ENCODE results near the gene TRHDE. TPM values are rescaled to one million over a fixed set of nuclear protein-coding genes. Genes with fewer than 3 reads are reported as not detected.

The TRHDE gene
- total and polyA plus RNA-seq, 4 donors = 0.19 to 7.5 (median 3.5) TPM

GRCh38 chr12:72288436-72288835 lies 16.3 kb downstream of the TRHDE start:
- no peak overlapping the region for H3K27ac ChIP-seq (ENCODE audit: low read depth in 1 of 2, low read length in 1 of 2)
- H3K9ac ChIP-seq (ENCODE audit: insufficient read depth in 1 of 2, low read length in 2 of 2) = no peak overlapping the region
- H3K9me3 ChIP-seq (ENCODE audit: control insufficient read depth in 4 of 4, insufficient read depth in 3 of 4, low read length in 3 of 4) = no peaks in the 10 kb centered on the region
- no peaks in the 10 kb centered on the region for H3K27me3 ChIP-seq (ENCODE audit: control insufficient read depth in 3 of 3, insufficient read depth in 3 of 3, low read length in 2 of 3)
- H3K36me3 ChIP-seq (ENCODE audit: control insufficient read depth in 4 of 4, insufficient read depth in 4 of 4, low read length in 4 of 4) = no peaks in the 10 kb centered on the region
- DNase-seq (no peak), ATAC-seq (ENCODE audit: insufficient read depth, low FRiP score) (no peak)
- H3K4me3 ChIP-seq = no peak overlapping the region
- TF ChIP-seq CTCF (IDR thresholded peaks at IDR 0.05; ENCODE audit: control extremely low read depth, extremely low read depth) = no peak
- WGBS, 2 donors = 85 to 93% methylated on average over 3 of the region's 3 CpGs
- H3K4me1 ChIP-seq (ENCODE audit: control insufficient read depth in 5 of 5, insufficient read depth in 5 of 5, low read length in 5 of 5) = no peaks in the 10 kb centered on the region

- Histone ChIP-seq H3K27ac (ENCODE audit: low read depth in 1 of 2, low read length in 1 of 2) (no peak overlapping the region), H3K36me3 (ENCODE audit: control insufficient read depth in 4 of 4, insufficient read depth in 4 of 4, low read length in 4 of 4) (no peaks in the 10 kb centered on the region), H3K9ac (ENCODE audit: insufficient read depth in 1 of 2, low read length in 2 of 2) (no peak overlapping the region), H3K9me3 (ENCODE audit: control insufficient read depth in 4 of 4, insufficient read depth in 3 of 4, low read length in 3 of 4) (peaks cover 0 to 2% (median 0%) of the 10 kb centered on the region in 4 donors), H3K4me3 (no peak overlapping the region), H3K27me3 (ENCODE audit: control insufficient read depth in 3 of 3, insufficient read depth in 3 of 3, low read length in 2 of 3) (no peaks in the 10 kb centered on the region), H3K4me1 (ENCODE audit: control insufficient read depth in 5 of 5, insufficient read depth in 5 of 5, low read length in 5 of 5) (no peaks in the 10 kb centered on the region)
- no peak for DNase-seq
- 65 to 85% methylated on average over 2 of the region's 2 CpGs for WGBS, 2 donors
- TF ChIP-seq CTCF (IDR thresholded peaks at IDR 0.05; ENCODE audit: control extremely low read depth, extremely low read depth) = no peak
- ATAC-seq (ENCODE audit: insufficient read depth, low FRiP score) = no peak
Measured at GRCh38 chr12:72288911-72289310, 16.7 kb downstream of the TRHDE start.

GRCh38 chr12:72289633-72290032 lies 17.5 kb downstream of the TRHDE start:
- peaks cover 0 to 2% (median 0%) of the 10 kb centered on the region in 4 donors for H3K9me3 ChIP-seq (ENCODE audit: control insufficient read depth in 4 of 4, insufficient read depth in 3 of 4, low read length in 3 of 4)
- TF ChIP-seq CTCF (IDR thresholded peaks at IDR 0.05; ENCODE audit: control extremely low read depth, extremely low read depth) = no peak
- H3K4me3 ChIP-seq = no peak overlapping the region
- H3K27me3 ChIP-seq (ENCODE audit: control insufficient read depth in 3 of 3, insufficient read depth in 3 of 3, low read length in 2 of 3) = no peaks in the 10 kb centered on the region
- no peak for ATAC-seq (ENCODE audit: insufficient read depth, low FRiP score)
- 92 to 96% methylated on average over 2 of the region's 2 CpGs for WGBS, 2 donors
- no peak overlapping the region for H3K9ac ChIP-seq (ENCODE audit: insufficient read depth in 1 of 2, low read length in 2 of 2)
- no peaks in the 10 kb centered on the region for H3K36me3 ChIP-seq (ENCODE audit: control insufficient read depth in 4 of 4, insufficient read depth in 4 of 4, low read length in 4 of 4)
- no peak for DNase-seq
- H3K27ac ChIP-seq (ENCODE audit: low read depth in 1 of 2, low read length in 1 of 2) = no peak overlapping the region
- H3K4me1 ChIP-seq (ENCODE audit: control insufficient read depth in 5 of 5, insufficient read depth in 5 of 5, low read length in 5 of 5) = no peaks in the 10 kb centered on the region

- WGBS, 2 donors = 92% methylated on average over 5 of the region's 5 CpGs
Measured at GRCh38 chr12:72291175-72291574, 19.0 kb downstream of the TRHDE start.

More at GRCh38 chr12:72291175-72291574, 19.0 kb downstream of the TRHDE start:
- Histone ChIP-seq H3K9me3 (ENCODE audit: control insufficient read depth in 4 of 4, insufficient read depth in 3 of 4, low read length in 3 of 4) (peaks cover 0 to 2% (median 0%) of the 10 kb centered on the region in 4 donors), H3K9ac (ENCODE audit: insufficient read depth in 1 of 2, low read length in 2 of 2) (no peak overlapping the region), H3K4me1 (ENCODE audit: control insufficient read depth in 5 of 5, insufficient read depth in 5 of 5, low read length in 5 of 5) (peaks cover 0 to 1% (median 0%) of the 10 kb centered on the region in 5 donors), H3K36me3 (ENCODE audit: control insufficient read depth in 4 of 4, insufficient read depth in 4 of 4, low read length in 4 of 4) (no peaks in the 10 kb centered on the region), H3K4me3 (no peak overlapping the region), H3K27ac (ENCODE audit: low read depth in 1 of 2, low read length in 1 of 2) (no peak overlapping the region), H3K27me3 (ENCODE audit: control insufficient read depth in 3 of 3, insufficient read depth in 3 of 3, low read length in 2 of 3) (no peaks in the 10 kb centered on the region)
- no peak for TF ChIP-seq CTCF (IDR thresholded peaks at IDR 0.05; ENCODE audit: control extremely low read depth, extremely low read depth)
- ATAC-seq (ENCODE audit: insufficient read depth, low FRiP score) = no peak
- DNase-seq = no peak
